Right lobe of liver (tissue), 4 donors: ENCODE measurements around the gene SIRPA.

Experiments
- POLR2A ChIP-seq: fragments of 450-650 bp; IDR thresholded peaks from one replicate; pipeline ENCODE4 v1.6.1; 2017; ENCODE audit warnings: antibody characterized with exemption, mild to moderate bottlenecking
- TF ChIP-seq, protein P1 (sequence below), 4 donors: fragments of 200-600 bp in 3 of 4; fragments of 450-650 bp in 1 of 4; IDR thresholded peaks; one replicate each; pipeline versions ENCODE4 v1.5.1 to v1.8.0; 2016 to 2022; ENCODE audit warnings: antibody characterized with exemption in 4 of 4, mild to moderate bottlenecking in 2 of 4
- donor health status: DM: no; HTN: no; CAD: no.
- donor health status: DM: no; HTN: no; CAD: no.
- donor health status: DM: no; HTN: yes; CAD: no.

DNA sequence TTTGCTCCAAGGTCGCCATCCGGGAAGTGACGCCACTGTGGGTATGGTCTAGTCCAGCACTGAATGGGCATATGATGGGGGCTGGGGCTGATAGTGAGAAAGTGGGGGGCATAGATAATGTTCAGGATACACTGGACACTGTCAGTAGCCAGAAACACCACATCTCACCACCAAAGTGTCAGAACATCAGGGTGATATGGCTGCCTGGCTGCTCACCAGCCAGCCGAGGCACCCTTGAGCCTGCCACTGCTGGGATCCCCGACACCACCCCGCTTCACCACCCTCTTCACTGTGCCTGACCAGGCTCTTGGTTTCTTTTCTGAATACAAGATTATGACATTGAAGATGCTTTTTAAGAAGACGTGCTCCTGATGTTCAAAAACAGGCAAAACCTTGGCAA lies 46.9 kb downstream of the SIRPA start:
- TF ChIP-seq, protein P1, sequence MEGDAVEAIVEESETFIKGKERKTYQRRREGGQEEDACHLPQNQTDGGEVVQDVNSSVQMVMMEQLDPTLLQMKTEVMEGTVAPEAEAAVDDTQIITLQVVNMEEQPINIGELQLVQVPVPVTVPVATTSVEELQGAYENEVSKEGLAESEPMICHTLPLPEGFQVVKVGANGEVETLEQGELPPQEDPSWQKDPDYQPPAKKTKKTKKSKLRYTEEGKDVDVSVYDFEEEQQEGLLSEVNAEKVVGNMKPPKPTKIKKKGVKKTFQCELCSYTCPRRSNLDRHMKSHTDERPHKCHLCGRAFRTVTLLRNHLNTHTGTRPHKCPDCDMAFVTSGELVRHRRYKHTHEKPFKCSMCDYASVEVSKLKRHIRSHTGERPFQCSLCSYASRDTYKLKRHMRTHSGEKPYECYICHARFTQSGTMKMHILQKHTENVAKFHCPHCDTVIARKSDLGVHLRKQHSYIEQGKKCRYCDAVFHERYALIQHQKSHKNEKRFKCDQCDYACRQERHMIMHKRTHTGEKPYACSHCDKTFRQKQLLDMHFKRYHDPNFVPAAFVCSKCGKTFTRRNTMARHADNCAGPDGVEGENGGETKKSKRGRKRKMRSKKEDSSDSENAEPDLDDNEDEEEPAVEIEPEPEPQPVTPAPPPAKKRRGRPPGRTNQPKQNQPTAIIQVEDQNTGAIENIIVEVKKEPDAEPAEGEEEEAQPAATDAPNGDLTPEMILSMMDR (IDR thresholded peaks at IDR 0.05), result no peak
- no peak for TF ChIP-seq POLR2A
